K562 (cell line): ENCODE results near the gene FSTL4. TPM values are rescaled to one million over a fixed set of nuclear protein-coding genes. Genes with fewer than 3 reads are reported as not detected.

Experiments used
- ATAC-seq: fragments of 200-7000 bp; cut with Tn5 transposase; 3 replicates; pipeline ENCODE4 v1.9.1; 2020; ENCODE audit warnings: moderate library complexity
- BruUV-seq: library from RNA; stranded (reverse); fragments of 400-500 nt; replicated peaks from 2 replicates; lab custom pipeline; 2021; lab: Mats Ljungman, UMichigan
- CTCF ChIA-PET: fragments of 300-600 bp; formaldehyde crosslinking; extraction: SDS; loops from one replicate; lab custom pipeline; 2021; ENCODE audit warnings: low intra/inter-chr PET ratio; lab: Yijun Ruan, JAX
- POLR2A ChIA-PET: fragments of 300-600, 350-650 bp; sonication (Branson Sonifier 250); formaldehyde crosslinking; extraction: SDS; loops from one replicate; lab custom pipeline; 2021; ENCODE audit warnings: antibody characterized with exemption, inconsistent platforms; lab: Yijun Ruan, JAX
- DNase-seq, 4 experiments: peaks; one replicate each; pipeline versions ENCODE4 v3.0.0 to v3.0.0-alpha.2; 2011 to 2018; ENCODE audit warnings: low spot score in 3 of 4, mixed read lengths in 3 of 4; ENCODE audit errors: extremely low read depth in 1 of 4
- FAIRE-seq: peaks from 2 replicates; lab custom pipeline; 2011; peaks lifted over from hg19 to GRCh38; lab: Jason Lieb, UNC
- H2AFZ ChIP-seq: 2 replicates; pipeline ENCODE4 v1.6.0; 2011; ENCODE audit warnings: low read depth, low read length, control low read depth, inconsistent platforms
- H3K27ac ChIP-seq: fragments of 200-600 bp; 3 replicates; pipeline ENCODE4 v1.8.0; 2011; ENCODE audit warnings: low read depth, mild to moderate bottlenecking, control low read depth, inconsistent platforms, low read length, moderate library complexity, mixed read lengths; ENCODE audit errors: extremely low read depth
- H3K27me3 ChIP-seq, 2 experiments: fragments of 300-600 bp in 1 of 2; 2 replicates in 1 of 2; 3 replicates in 1 of 2; pipeline versions ENCODE4 v1.6.0 to v1.8.0; 2011; ENCODE audit warnings: inconsistent platforms in 2 of 2, low read length in 2 of 2, mild to moderate bottlenecking in 1 of 2, mixed read lengths in 1 of 2, moderate library complexity in 1 of 2; ENCODE audit not compliant: control insufficient read depth in 2 of 2, insufficient read depth in 2 of 2
- H3K36me3 ChIP-seq: fragments of 300-600 bp; 3 replicates; pipeline ENCODE4 v1.8.0; 2011; ENCODE audit warnings: mild to moderate bottlenecking, low read length, inconsistent platforms; ENCODE audit not compliant: control insufficient read depth, insufficient read depth
- H3K4me1 ChIP-seq, 2 experiments: fragments of 200-600 bp in 1 of 2; replicated peaks in 1 of 2; 2 replicates in 1 of 2; 3 replicates in 1 of 2; pipeline versions ENCODE4 v1.5.1 to v1.8.0; 2011; ENCODE audit warnings: inconsistent platforms in 2 of 2, low read length in 2 of 2, mild to moderate bottlenecking in 1 of 2, mixed read lengths in 1 of 2, moderate library complexity in 1 of 2; ENCODE audit not compliant: control insufficient read depth in 2 of 2, insufficient read depth in 2 of 2
- H3K4me2 ChIP-seq: 2 replicates; pipeline ENCODE4 v1.6.1; 2011; ENCODE audit warnings: low read length, control low read depth, inconsistent platforms, mixed read lengths; ENCODE audit not compliant: insufficient read depth
- H3K4me3 ChIP-seq: fragments of 200-600 bp; sonication (generic), shearing (Covaris generic); 2 replicates; pipeline ENCODE4 v1.5.1; 2016; ENCODE audit warnings: control low read depth, inconsistent platforms
- H3K79me2 ChIP-seq: fragments of 200-600 bp; 3 replicates; pipeline ENCODE4 v1.8.0; 2011; ENCODE audit warnings: low read length, inconsistent platforms; ENCODE audit not compliant: control insufficient read depth, insufficient read depth
- H3K9ac ChIP-seq, 2 experiments: 2 replicates each; pipeline versions ENCODE4 v1.6.0 to v1.6.1; 2011; ENCODE audit warnings: low read depth in 2 of 2, low read length in 2 of 2, control low read depth in 1 of 2, inconsistent platforms in 1 of 2, mild to moderate bottlenecking in 1 of 2, mixed read lengths in 1 of 2; ENCODE audit not compliant: insufficient read depth in 1 of 2
- H3K9me1 ChIP-seq: one replicate; pipeline ENCODE4 v1.6.0; 2011; ENCODE audit warnings: inconsistent platforms, mild to moderate bottlenecking, low read length, moderate library complexity; ENCODE audit not compliant: control insufficient read depth, insufficient read depth
- H3K9me3 ChIP-seq: replicated peaks from 2 replicates; pipeline ENCODE4 v1.5.1; 2011; ENCODE audit warnings: low read depth, low read length, inconsistent platforms; ENCODE audit not compliant: control insufficient read depth, insufficient read depth
- H4K20me1 ChIP-seq: replicated peaks from 2 replicates; pipeline ENCODE4 v1.6.1; 2011; ENCODE audit warnings: low read length, inconsistent platforms, mixed read lengths; ENCODE audit not compliant: control insufficient read depth, insufficient read depth
- ARID2 ChIP-seq: fragments of 450-650 bp; IDR thresholded peaks from 2 replicates; pipeline ENCODE4 v1.6.1; 2017; ENCODE audit warnings: antibody characterized with exemption, mild to moderate bottlenecking
- CBFA2T3 ChIP-seq: fragments of 450-650 bp; IDR thresholded peaks from 2 replicates; pipeline ENCODE4 v1.6.1; 2017
- CBX5 ChIP-seq: IDR thresholded peaks from 2 replicates; pipeline ENCODE4 v1.6.1; 2014; ENCODE audit warnings: low read depth, borderline replicate concordance
- DNMT1 ChIP-seq: fragments of 450-650 bp; IDR thresholded peaks from 2 replicates; pipeline ENCODE4 v1.6.1; 2016; ENCODE audit warnings: antibody characterized with exemption, mild to moderate bottlenecking
- E2F8 ChIP-seq: fragments of 450-650 bp; IDR thresholded peaks from 2 replicates; pipeline ENCODE4 v1.7.1; 2018; ENCODE audit warnings: mild to moderate bottlenecking, low read depth; ENCODE audit not compliant: partially characterized antibody
- ESRRA ChIP-seq: fragments of 450-650 bp; IDR thresholded peaks from 2 replicates; pipeline ENCODE4 v1.6.1; 2014; ENCODE audit warnings: low read depth, mild to moderate bottlenecking, moderate library complexity, borderline replicate concordance
- GATAD2B ChIP-seq: fragments of 450-650 bp; IDR thresholded peaks from 2 replicates; pipeline ENCODE4 v1.6.1; 2017; ENCODE audit warnings: mild to moderate bottlenecking, borderline replicate concordance
- GTF2E2 ChIP-seq: fragments of 200-800 bp; sonication (Bioruptor generic); IDR thresholded peaks from 2 replicates; pipeline ENCODE4 v1.6.1; 2016; ENCODE audit warnings: missing genetic modification characterization, missing compliant biosample characterization
- IRF1 ChIP-seq: sonication (generic); formaldehyde crosslinking; IDR thresholded peaks from 2 replicates; pipeline ENCODE4 v1.8.0; 2022; ENCODE audit warnings: missing genetic modification reagents, mild to moderate bottlenecking, borderline replicate concordance
- NR2C1 ChIP-seq, 2 experiments: fragments of 450-650 bp; IDR thresholded peaks; 2 replicates each; pipeline ENCODE4 v1.6.1; 2017; ENCODE audit warnings: mild to moderate bottlenecking in 2 of 2, antibody characterized with exemption in 1 of 2, inconsistent platforms in 1 of 2, missing compliant biosample characterization in 1 of 2, missing genetic modification characterization in 1 of 2
- PHF8 ChIP-seq: fragments of 200-600 bp; sonication (generic); IDR thresholded peaks from 2 replicates; pipeline ENCODE4 v1.6.1; 2012; ENCODE audit warnings: mixed run types, mild to moderate bottlenecking, inconsistent platforms, low read length, moderate library complexity, borderline replicate concordance
- PYGO2 ChIP-seq: fragments of 450-650 bp; IDR thresholded peaks from 2 replicates; pipeline ENCODE4 v1.6.1; 2016; ENCODE audit warnings: mild to moderate bottlenecking, missing genetic modification characterization, moderate library complexity, missing compliant biosample characterization
- TAF1 ChIP-seq: IDR thresholded peaks from 2 replicates; pipeline ENCODE4 v1.6.1; 2011; ENCODE audit warnings: mild to moderate bottlenecking, low read length, moderate library complexity; ENCODE audit not compliant: insufficient read depth, control insufficient read depth, severe bottlenecking; ENCODE audit errors: extremely low read depth
- ZBED1 ChIP-seq: IDR thresholded peaks from 2 replicates; pipeline ENCODE4 v1.6.1; 2014
- ZBTB43 ChIP-seq: sonication (generic); formaldehyde crosslinking; IDR thresholded peaks from 2 replicates; pipeline ENCODE4 v1.8.0; 2023; ENCODE audit warnings: mild to moderate bottlenecking, missing genetic modification reagents
- ZNF274 ChIP-seq: IDR thresholded peaks from 2 replicates; pipeline ENCODE4 v1.6.1; 2011; ENCODE audit warnings: low read depth, mild to moderate bottlenecking, low read length, moderate library complexity, borderline replicate concordance
- ZNF436 ChIP-seq: fragments of 250-450, 450-650 bp; sonication (Bioruptor Pico); formaldehyde crosslinking; IDR thresholded peaks from 2 replicates; pipeline ENCODE4 v1.7.0; 2020; ENCODE audit warnings: mild to moderate bottlenecking
- ZZZ3 ChIP-seq: fragments of 450-650 bp; IDR thresholded peaks from 2 replicates; pipeline ENCODE4 v1.6.1; 2016; ENCODE audit warnings: antibody characterized with exemption, mild to moderate bottlenecking, moderate library complexity
- WGBS: fragments of 100-300 bp; shearing (Covaris generic); methylation state at CpG from one replicate; pipeline ENCODE4 v1.1.6; 2016; ENCODE audit warnings: low coverage, mixed read lengths; ENCODE audit not compliant: insufficient coverage; ENCODE audit errors: missing lambda C conversion rate; 5-methylcytosine and 5-hydroxymethylcytosine counted together
- in situ Hi-C: fragments of 300-500 bp; cut with MboI; formaldehyde crosslinking; loops from 4 replicates; pipeline ENCODE4 v1.15.0; 2018; ENCODE audit warnings: inconsistent platforms, mixed read lengths
- intact Hi-C: fragments of 100-400 bp; cut with micrococcal nuclease; formaldehyde crosslinking; loops from 2 replicates; pipeline ENCODE4 v1.14.2; 2022
- polyA plus RNA-seq, 8 experiments: library from polyadenylated mRNA; depleted of rRNA in 4 of 8; stranded (reverse) in 5 of 8; unstranded in 3 of 8; fragments of >200 nt; fragmentation: Nextera tagmentation in 2 of 8; fragmentation: Illumina TruSeq in 1 of 8; extraction: Ambion mirVana in 2 of 8; extraction: Trizol in 1 of 8; gene quantifications; 2 replicates each; pipeline versions ENCODE4 v1.2.1 to v1.2.3, GENCODE V29; 2011 to 2014; ENCODE audit warnings: inconsistent platforms in 1 of 8, missing spikeins in 1 of 8
- total RNA-seq, 7 experiments: library from RNA; depleted of rRNA in 6 of 7; stranded (reverse); fragments of >200 nt in 6 of 7; fragmentation: Illumina TruSeq in 2 of 7; extraction: Trizol in 2 of 7; gene quantifications; 2 replicates each; pipeline versions ENCODE4 v1.2.1 to v1.2.3, GENCODE V29; 2011 to 2021; ENCODE audit warnings: low replicate concordance in 1 of 7

Gene FSTL4
- total and polyA plus RNA-seq, 9 of the 15 experiments (the other 6 are each of a cell fraction or from before 2014, with no cell fraction given): 0.08 to 0.18 (median 0.10) TPM; not detected in 5

GRCh38 chr5:133267601-133268000 lies 344.7 kb downstream of the FSTL4 start:
- Histone ChIP-seq H3K79me2 (no peaks in the 10 kb centered on the region), H3K9me3 (no peaks in the 10 kb centered on the region), H3K36me3 (no peaks in the 10 kb centered on the region), H3K4me1 (peaks cover 0 to 6% of the 10 kb centered on the region in 2 experiments; a peak in 1 of 5 replicates), H4K20me1 (peaks cover 16% of the 10 kb centered on the region), H3K27me3 (peaks cover 38 to 91% of the 10 kb centered on the region in 2 experiments), H3K27ac (no peak overlapping the region), H2AFZ (no peak overlapping the region), H3K9me1 (no peaks in the 10 kb centered on the region), H3K4me2 (no peak overlapping the region), H3K9ac (no peak overlapping the region), H3K4me3 (no peak overlapping the region)
- 0% methylated on average over 1 of the region's 1 CpG for WGBS
- DNase-seq (no peak), FAIRE-seq (no peak), ATAC-seq (no peak)
- BruUV-seq: no TSS peak
- ChIA-PET POLR2A (interaction anchor here (1.6 kb wide), 1 partner anchor 10 kb away, joined by 3 read pairs; no protein-coding TSS in a partner anchor), CTCF (no interaction called here)
- in situ Hi-C loops: no loop called here
- intact Hi-C loops: no loop called here
- no peak for TF ChIP-seq ZNF274
- no peak for TF ChIP-seq DNMT1
- no peak for TF ChIP-seq PYGO2 (tag)
- TF ChIP-seq GTF2E2 (tag): no peak
- no peak for TF ChIP-seq CBFA2T3
- 0 out of 2 replicates have a peak, but pooled peaks have one; percentile 15 for TF ChIP-seq NR2C1 (IDR thresholded peaks at IDR 0.05)
- TF ChIP-seq NR2C1 (tag; IDR thresholded peaks at IDR 0.05): peak; percentile 43; the same call in 1 of the 2 replicates
- no peak for TF ChIP-seq CBX5
- TF ChIP-seq PHF8: no peak
- no peak for TF ChIP-seq ZBED1
- TF ChIP-seq ZBTB43 (CRISPR knock-in tag): no peak
- no peak for TF ChIP-seq E2F8
- no peak for TF ChIP-seq ZNF436
- TF ChIP-seq IRF1: no peak
- no peak for TF ChIP-seq ARID2
- TF ChIP-seq GATAD2B: no peak
- TF ChIP-seq ESRRA: peak; percentile 40; the same call in 1 of the 2 replicates
- TF ChIP-seq ZZZ3: no peak
- no peak for TF ChIP-seq TAF1
